GM23338 (cell line): ENCODE measurements around the gene EYS. TPM values are rescaled to one million over a fixed set of nuclear protein-coding genes. Genes with fewer than 3 reads are reported as not detected.

Experiments used
- ATAC-seq: fragments of 200-7000 bp; cut with Tn5 transposase; 3 replicates; pipeline ENCODE4 v1.9.1; 2020
- DNase-seq: peaks from one replicate; pipeline ENCODE4 v3.0.0-alpha.2; 2015; ENCODE audit warnings: low spot score
- H2AFZ ChIP-seq: fragments of 200-600 bp; sonication (generic); 2 replicates; pipeline ENCODE4 v1.8.0; 2016; ENCODE audit warnings: antibody characterized with exemption, mild to moderate bottlenecking, moderate library complexity
- H3F3A ChIP-seq: fragments of 200-600 bp; sonication (generic); replicated peaks from 2 replicates; pipeline ENCODE4 v1.8.0; 2017; ENCODE audit warnings: antibody characterized with exemption, mixed run types, low read depth
- H3K27ac ChIP-seq: fragments of 200-600 bp; sonication (generic); 2 replicates; pipeline ENCODE4 v1.6.1; 2016; ENCODE audit warnings: low read depth
- H3K27me3 ChIP-seq: fragments of 200-600 bp; sonication (generic); 2 replicates; pipeline ENCODE4 v1.8.0; 2016; ENCODE audit warnings: mild to moderate bottlenecking, mixed run types, moderate library complexity; ENCODE audit not compliant: insufficient read depth
- H3K36me3 ChIP-seq: fragments of 200-600 bp; sonication (generic); 2 replicates; pipeline ENCODE4 v1.8.0; 2016; ENCODE audit warnings: mild to moderate bottlenecking; ENCODE audit not compliant: insufficient read depth
- H3K4me1 ChIP-seq: fragments of 200-600 bp; sonication (generic); 2 replicates; pipeline ENCODE4 v1.8.0; 2016; ENCODE audit warnings: mild to moderate bottlenecking, moderate library complexity; ENCODE audit not compliant: insufficient read depth
- H3K4me2 ChIP-seq: fragments of 200-600 bp; sonication (generic); 2 replicates; pipeline ENCODE4 v1.7.1; 2017; ENCODE audit warnings: mixed run types
- H3K4me3 ChIP-seq: fragments of 200-600 bp; sonication (generic); 2 replicates; pipeline ENCODE4 v1.6.1; 2016; ENCODE audit warnings: mixed run types
- H3K79me2 ChIP-seq: fragments of 200-600 bp; sonication (generic); replicated peaks from 2 replicates; pipeline ENCODE4 v1.8.0; 2017; ENCODE audit warnings: mild to moderate bottlenecking; ENCODE audit not compliant: insufficient read depth
- H3K9me2 ChIP-seq: fragments of 200-600 bp; sonication (generic); 2 replicates; pipeline ENCODE4 v1.8.0; 2017; ENCODE audit not compliant: insufficient read depth
- H4K20me1 ChIP-seq: fragments of 200-600 bp; sonication (generic); replicated peaks from 2 replicates; pipeline ENCODE4 v1.8.0; 2017; ENCODE audit warnings: mild to moderate bottlenecking; ENCODE audit not compliant: insufficient read depth
- H3K27ac Mint-ChIP-seq: 2 replicates; pipeline ENCODE4 v1.8.0; 2020; ENCODE audit warnings: inconsistent platforms, mild to moderate bottlenecking, moderate library complexity, mixed read lengths
- H3K27me3 Mint-ChIP-seq: 3 replicates; pipeline ENCODE4 v1.8.0; 2022; ENCODE audit warnings: low read depth, mild to moderate bottlenecking, moderate library complexity, mixed read lengths, inconsistent platforms; ENCODE audit not compliant: insufficient read depth, poor library complexity
- H3K36me3 Mint-ChIP-seq: 3 replicates; pipeline ENCODE4 v1.8.0; 2021; ENCODE audit warnings: low read depth, mild to moderate bottlenecking, inconsistent platforms, moderate library complexity, mixed read lengths
- H3K4me1 Mint-ChIP-seq: 3 replicates; pipeline ENCODE4 v1.8.0; 2020; ENCODE audit warnings: mild to moderate bottlenecking, inconsistent platforms, mixed read lengths
- H3K4me3 Mint-ChIP-seq: 3 replicates; pipeline ENCODE4 v1.8.0; 2021; ENCODE audit warnings: moderate library complexity, mild to moderate bottlenecking, inconsistent platforms, mixed read lengths
- H3K9me3 Mint-ChIP-seq: 3 replicates; pipeline ENCODE4 v1.8.0; 2020; ENCODE audit warnings: moderate library complexity, mild to moderate bottlenecking, inconsistent platforms, mixed read lengths
- CREB1 ChIP-seq: fragments of 250-450 bp; sonication (Bioruptor Pico); IDR thresholded peaks from 2 replicates; pipeline ENCODE4 v1.5.0; 2020; ENCODE audit warnings: low read depth, mild to moderate bottlenecking, moderate library complexity
- CTCF ChIP-seq, 2 experiments: fragments of 200-600 bp in 1 of 2; sonication (generic) in 1 of 2; conservative IDR thresholded peaks; 2 replicates each; pipeline versions ENCODE4 v1.5.1 to v1.6.1; 2016 to 2017; ENCODE audit warnings: antibody characterized with exemption in 2 of 2, low read depth in 2 of 2, mild to moderate bottlenecking in 2 of 2, moderate library complexity in 1 of 2
- ETS1 ChIP-seq: IDR thresholded peaks from 2 replicates; pipeline ENCODE4 v1.6.1; 2016; ENCODE audit warnings: antibody characterized with exemption
- EZH2 ChIP-seq: fragments of 200-600 bp; sonication (generic); IDR thresholded peaks from one replicate; pipeline ENCODE4 v1.8.0; 2017; ENCODE audit warnings: antibody characterized with exemption, mild to moderate bottlenecking, low read depth; ENCODE audit not compliant: unreplicated experiment
- JUNB ChIP-seq: IDR thresholded peaks from one replicate; pipeline ENCODE4 v1.6.1; 2016; ENCODE audit warnings: antibody characterized with exemption; ENCODE audit not compliant: unreplicated experiment
- NANOG ChIP-seq: IDR thresholded peaks from 2 replicates; pipeline ENCODE4 v1.6.1; 2016; ENCODE audit warnings: antibody characterized with exemption, borderline replicate concordance
- POLR2AphosphoS5 ChIP-seq: IDR thresholded peaks from 2 replicates; pipeline ENCODE4 v1.6.1; 2016; ENCODE audit warnings: antibody characterized with exemption, low read depth
- REST ChIP-seq: IDR thresholded peaks from one replicate; pipeline ENCODE4 v1.6.1; 2018; ENCODE audit warnings: antibody characterized with exemption; ENCODE audit not compliant: unreplicated experiment
- STAT1 ChIP-seq: IDR thresholded peaks from one replicate; pipeline ENCODE4 v1.6.1; 2016; ENCODE audit warnings: antibody characterized with exemption; ENCODE audit not compliant: unreplicated experiment
- ZNF114 ChIP-seq: fragments of 250-450 bp; sonication (Bioruptor Pico); IDR thresholded peaks from 2 replicates; pipeline ENCODE4 v1.5.0; 2020; ENCODE audit warnings: mild to moderate bottlenecking, moderate library complexity
- ZNF331 ChIP-seq: fragments of 250-450 bp; sonication (Bioruptor Pico); IDR thresholded peaks from 2 replicates; pipeline ENCODE4 v1.5.0; 2020; ENCODE audit warnings: low read depth, mild to moderate bottlenecking, moderate library complexity
- ZNF462 ChIP-seq: fragments of 250-450 bp; sonication (Bioruptor Pico); IDR thresholded peaks from 2 replicates; pipeline ENCODE4 v1.5.0; 2020; ENCODE audit warnings: mild to moderate bottlenecking, moderate library complexity
- polyA plus RNA-seq: library from polyadenylated mRNA; unstranded; fragments of >200 nt; fragmentation: Nextera tagmentation; extraction: Ambion mirVana; gene quantifications from 2 replicates; pipeline ENCODE4 v1.2.1, GENCODE V29; 2016
- total RNA-seq: library from RNA; depleted of rRNA; stranded (reverse); fragments of >200 nt; shearing (Covaris generic); gene quantifications from 2 replicates; pipeline ENCODE4 v1.2.3, GENCODE V29; 2014

Gene EYS
- total and polyA plus RNA-seq, 2 experiments from 2014 or later, result 0.38 to 0.52 TPM

- no peaks in the 10 kb centered on the region for H4K20me1 ChIP-seq
- H3F3A ChIP-seq, result no peaks in the 10 kb centered on the region
- H3K27me3 ChIP-seq, result no peaks in the 10 kb centered on the region
- no peaks in the 10 kb centered on the region for H3K79me2 ChIP-seq
- peaks cover 3% of the 10 kb centered on the region; the same call in 1 of the 2 replicates for H3K36me3 ChIP-seq
- no peak for ATAC-seq
- peaks cover 56% of the 10 kb centered on the region for H3K9me3 Mint-ChIP-seq
- H3K9me2 ChIP-seq, result no peaks in the 10 kb centered on the region
- no peak overlapping the region for H3K27ac ChIP-seq
- no peak for DNase-seq
- no peak overlapping the region for H3K27ac Mint-ChIP-seq
- H3K27me3 Mint-ChIP-seq, result peaks cover 2% of the 10 kb centered on the region
- H2AFZ ChIP-seq, result no peak overlapping the region
- peaks cover 14% of the 10 kb centered on the region; the same call in 2 of the 3 replicates for H3K36me3 Mint-ChIP-seq
- H3K4me2 ChIP-seq, result no peak overlapping the region
- no peak overlapping the region for H3K4me3 ChIP-seq
- no peaks in the 10 kb centered on the region for H3K4me1 ChIP-seq
- H3K4me1 Mint-ChIP-seq, result 0 out of 3 replicates have a peak, but pooled peaks cover 3% of the 10 kb centered on the region
- no peak for TF ChIP-seq ETS1
- no peak for TF ChIP-seq CTCF (conservative IDR thresholded peaks at IDR 0.05; ENCODE audit: low read depth in 2 of 2)
- no peak for TF ChIP-seq POLR2AphosphoS5
- no peak for TF ChIP-seq CREB1 (CRISPR knock-in tag)
- no peak for TF ChIP-seq ZNF462
- TF ChIP-seq ZNF114 (CRISPR knock-in tag), result no peak
- TF ChIP-seq ZNF331, result no peak
- no peak for TF ChIP-seq EZH2
- TF ChIP-seq NANOG, result no peak
- no peak for TF ChIP-seq REST
- no peak for TF ChIP-seq STAT1
- no peak for TF ChIP-seq JUNB
- H3K4me3 Mint-ChIP-seq, result no peak overlapping the region
These were observed 1407.8 kb downstream of the EYS start for GRCh38 chr6:64299176-64299575.
